Measurements from ENCODE around the gene PBX4.

GRCh38 chr19:19545707-19546106 is 72.8 kb downstream of the PBX4 start:
- TF ChIP-seq SP1 (IDR thresholded peaks at IDR 0.05; ENCODE audit: low read depth, low read length) (no peak), NRF1 (IDR thresholded peaks at IDR 0.05; ENCODE audit: low read depth, low read length) (no peak), RFX5 (IDR thresholded peaks at IDR 0.05; ENCODE audit: borderline replicate concordance, low read depth, low read length) (no peak), SIX5 (IDR thresholded peaks at IDR 0.05; ENCODE audit: low read depth, low read length) (no peak), JUND (IDR thresholded peaks at IDR 0.05; ENCODE audit: low read length) (no peak), CBX8 (IDR thresholded peaks at IDR 0.05; ENCODE audit: borderline replicate concordance, low read depth, low read length) (no peak), TEAD4 (IDR thresholded peaks at IDR 0.05; ENCODE audit: low read depth, low read length) (no peak), CEBPB (IDR thresholded peaks at IDR 0.05; ENCODE audit: low read depth, low read length) (no peak), NANOG (IDR thresholded peaks at IDR 0.05; ENCODE audit: insufficient read depth, low read depth, low read length, poor library complexity, severe bottlenecking) (no peak), TAF1 (IDR thresholded peaks at IDR 0.05; ENCODE audit: low read depth, low read length) (no peak), POLR2A (IDR thresholded peaks at IDR 0.05; ENCODE audit: control extremely low read depth in 1 of 2, low read depth in 2 of 2, low read length in 2 of 2) (no peak), TCF12 (IDR thresholded peaks at IDR 0.05; ENCODE audit: low read depth, low read length) (no peak)
- TF ChIP-seq, protein P1, sequence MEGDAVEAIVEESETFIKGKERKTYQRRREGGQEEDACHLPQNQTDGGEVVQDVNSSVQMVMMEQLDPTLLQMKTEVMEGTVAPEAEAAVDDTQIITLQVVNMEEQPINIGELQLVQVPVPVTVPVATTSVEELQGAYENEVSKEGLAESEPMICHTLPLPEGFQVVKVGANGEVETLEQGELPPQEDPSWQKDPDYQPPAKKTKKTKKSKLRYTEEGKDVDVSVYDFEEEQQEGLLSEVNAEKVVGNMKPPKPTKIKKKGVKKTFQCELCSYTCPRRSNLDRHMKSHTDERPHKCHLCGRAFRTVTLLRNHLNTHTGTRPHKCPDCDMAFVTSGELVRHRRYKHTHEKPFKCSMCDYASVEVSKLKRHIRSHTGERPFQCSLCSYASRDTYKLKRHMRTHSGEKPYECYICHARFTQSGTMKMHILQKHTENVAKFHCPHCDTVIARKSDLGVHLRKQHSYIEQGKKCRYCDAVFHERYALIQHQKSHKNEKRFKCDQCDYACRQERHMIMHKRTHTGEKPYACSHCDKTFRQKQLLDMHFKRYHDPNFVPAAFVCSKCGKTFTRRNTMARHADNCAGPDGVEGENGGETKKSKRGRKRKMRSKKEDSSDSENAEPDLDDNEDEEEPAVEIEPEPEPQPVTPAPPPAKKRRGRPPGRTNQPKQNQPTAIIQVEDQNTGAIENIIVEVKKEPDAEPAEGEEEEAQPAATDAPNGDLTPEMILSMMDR (IDR thresholded peaks at IDR 0.05; ENCODE audit: control extremely low read depth in 1 of 3, insufficient read depth in 1 of 3, low read depth in 1 of 3, low read length in 3 of 3): no peak
- TF ChIP-seq, protein P2, sequence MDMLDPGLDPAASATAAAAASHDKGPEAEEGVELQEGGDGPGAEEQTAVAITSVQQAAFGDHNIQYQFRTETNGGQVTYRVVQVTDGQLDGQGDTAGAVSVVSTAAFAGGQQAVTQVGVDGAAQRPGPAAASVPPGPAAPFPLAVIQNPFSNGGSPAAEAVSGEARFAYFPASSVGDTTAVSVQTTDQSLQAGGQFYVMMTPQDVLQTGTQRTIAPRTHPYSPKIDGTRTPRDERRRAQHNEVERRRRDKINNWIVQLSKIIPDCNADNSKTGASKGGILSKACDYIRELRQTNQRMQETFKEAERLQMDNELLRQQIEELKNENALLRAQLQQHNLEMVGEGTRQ (IDR thresholded peaks at IDR 0.05; ENCODE audit: low read length): no peak
